Subcutaneous adipose tissue (tissue), 4 donors: ENCODE results near the gene MAST4. TPM values are rescaled to one million over a fixed set of nuclear protein-coding genes. Genes with fewer than 3 reads are reported as not detected.

Experiments used
- total RNA-seq, 4 donors: library from RNA; depleted of rRNA; stranded (reverse); fragments of >200 nt; gene quantifications; one replicate each; pipeline ENCODE4 v1.1.0, GENCODE V29; 2016
- TF ChIP-seq, protein P1 (sequence below): fragments of 450-650 bp; IDR thresholded peaks from one replicate; pipeline ENCODE4 v1.5.1; 2016; ENCODE audit warnings: low read depth, mild to moderate bottlenecking, control low read depth, antibody characterized with exemption, moderate library complexity

The MAST4 gene
- total RNA-seq, 4 donors from 2014 or later, result 35.2 to 60.7 (median 52.9) TPM

DNA sequence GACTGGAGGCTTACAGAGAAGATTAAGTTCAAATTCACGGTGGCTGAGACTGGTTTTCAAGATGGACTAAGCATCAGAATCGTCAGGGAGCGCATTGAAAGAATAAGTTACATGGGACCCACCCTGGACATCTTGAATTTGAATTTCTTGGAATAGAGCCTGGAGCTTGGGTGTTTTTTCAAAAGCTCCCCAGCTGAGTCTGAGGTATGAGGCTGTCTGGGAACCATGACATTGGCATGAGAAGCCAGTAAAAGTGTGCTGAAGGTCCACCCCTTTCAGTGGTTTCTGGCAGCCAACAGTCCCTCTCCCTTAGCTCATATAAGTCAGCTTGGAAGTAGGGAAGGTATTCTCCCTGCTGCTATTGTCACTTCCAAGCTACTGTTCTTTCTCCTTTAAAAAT, 97.8 kb downstream of the MAST4 start:
- TF ChIP-seq, protein P1, sequence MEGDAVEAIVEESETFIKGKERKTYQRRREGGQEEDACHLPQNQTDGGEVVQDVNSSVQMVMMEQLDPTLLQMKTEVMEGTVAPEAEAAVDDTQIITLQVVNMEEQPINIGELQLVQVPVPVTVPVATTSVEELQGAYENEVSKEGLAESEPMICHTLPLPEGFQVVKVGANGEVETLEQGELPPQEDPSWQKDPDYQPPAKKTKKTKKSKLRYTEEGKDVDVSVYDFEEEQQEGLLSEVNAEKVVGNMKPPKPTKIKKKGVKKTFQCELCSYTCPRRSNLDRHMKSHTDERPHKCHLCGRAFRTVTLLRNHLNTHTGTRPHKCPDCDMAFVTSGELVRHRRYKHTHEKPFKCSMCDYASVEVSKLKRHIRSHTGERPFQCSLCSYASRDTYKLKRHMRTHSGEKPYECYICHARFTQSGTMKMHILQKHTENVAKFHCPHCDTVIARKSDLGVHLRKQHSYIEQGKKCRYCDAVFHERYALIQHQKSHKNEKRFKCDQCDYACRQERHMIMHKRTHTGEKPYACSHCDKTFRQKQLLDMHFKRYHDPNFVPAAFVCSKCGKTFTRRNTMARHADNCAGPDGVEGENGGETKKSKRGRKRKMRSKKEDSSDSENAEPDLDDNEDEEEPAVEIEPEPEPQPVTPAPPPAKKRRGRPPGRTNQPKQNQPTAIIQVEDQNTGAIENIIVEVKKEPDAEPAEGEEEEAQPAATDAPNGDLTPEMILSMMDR, result no peak

DNA sequence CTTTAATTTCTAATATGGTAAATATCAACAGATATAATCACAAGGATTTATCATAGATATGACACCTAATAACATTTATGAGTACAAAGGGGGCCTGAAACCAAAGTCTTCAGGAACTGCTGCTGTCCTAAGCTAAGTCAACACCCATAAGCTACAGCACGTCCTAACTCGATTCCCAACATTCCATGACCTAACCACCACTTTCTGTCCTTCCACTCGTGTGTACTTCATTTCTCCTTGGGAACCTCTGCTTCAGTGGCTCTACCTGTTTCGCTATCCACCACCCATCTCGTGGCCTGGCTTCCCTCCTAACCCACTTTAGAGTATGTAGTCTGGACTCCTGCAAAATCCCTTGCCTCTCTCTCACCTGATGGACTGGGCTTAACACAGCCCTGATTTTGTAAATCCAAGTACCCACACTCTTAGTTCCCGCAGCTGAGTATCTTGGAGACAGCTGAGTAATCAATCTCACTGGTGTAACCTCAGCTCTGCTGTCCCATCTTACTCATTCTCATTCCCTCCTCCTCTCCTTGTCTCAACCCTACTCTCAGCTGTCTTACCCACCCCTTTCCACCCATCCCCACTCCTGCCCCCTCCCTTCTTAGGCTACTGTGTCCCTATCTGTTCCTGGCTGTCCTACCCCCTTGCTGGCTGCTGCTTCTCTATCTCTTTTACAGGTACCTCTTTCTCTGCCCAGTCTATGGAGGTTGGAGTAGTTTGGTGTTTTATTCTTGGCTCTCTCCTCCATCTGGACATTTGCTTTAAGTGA, 101.8 kb downstream of the MAST4 start:
- TF ChIP-seq, protein P1, result no peak

DNA sequence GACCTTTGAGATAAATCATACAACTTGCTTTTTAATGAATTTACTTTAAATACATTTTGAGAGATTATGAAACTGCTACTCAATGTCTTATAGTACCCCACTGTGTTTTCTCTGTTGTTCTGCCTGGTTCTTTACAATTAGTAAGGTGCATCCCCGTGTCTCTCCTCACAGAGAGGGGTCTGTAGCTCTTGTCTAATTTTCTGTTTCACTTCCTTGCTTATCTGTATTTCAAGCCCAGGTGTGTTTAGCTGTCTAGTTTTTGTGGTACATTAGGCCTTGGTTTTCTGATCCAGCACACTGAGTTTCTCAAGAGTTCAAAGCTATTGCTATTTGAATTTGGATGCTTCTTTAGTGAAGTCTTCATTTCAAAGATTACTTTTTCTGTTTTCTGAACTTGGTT, 105.1 kb downstream of the MAST4 start:
- TF ChIP-seq, protein P1, result no peak

DNA sequence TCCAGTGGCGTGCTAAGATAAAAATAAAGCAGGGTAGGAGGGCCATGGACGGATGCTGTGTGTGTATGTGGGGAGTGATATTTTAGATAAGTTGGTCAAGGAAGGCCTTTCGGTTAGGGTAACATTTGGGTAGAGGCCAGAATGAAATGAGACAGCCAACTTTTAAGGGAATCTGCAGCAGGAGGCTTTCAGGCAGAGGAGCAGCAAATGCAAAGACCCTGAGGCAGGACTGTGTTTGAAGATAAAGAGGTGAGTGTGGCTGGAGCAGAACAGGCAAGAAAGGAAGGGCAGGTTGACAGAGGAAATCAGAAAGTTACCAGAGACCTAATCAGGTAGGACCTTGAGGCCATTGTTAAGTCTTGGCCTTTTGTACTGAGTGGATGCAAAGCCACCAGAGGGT, 106.2 kb downstream of the MAST4 start:
- TF ChIP-seq, protein P1, result no peak

DNA sequence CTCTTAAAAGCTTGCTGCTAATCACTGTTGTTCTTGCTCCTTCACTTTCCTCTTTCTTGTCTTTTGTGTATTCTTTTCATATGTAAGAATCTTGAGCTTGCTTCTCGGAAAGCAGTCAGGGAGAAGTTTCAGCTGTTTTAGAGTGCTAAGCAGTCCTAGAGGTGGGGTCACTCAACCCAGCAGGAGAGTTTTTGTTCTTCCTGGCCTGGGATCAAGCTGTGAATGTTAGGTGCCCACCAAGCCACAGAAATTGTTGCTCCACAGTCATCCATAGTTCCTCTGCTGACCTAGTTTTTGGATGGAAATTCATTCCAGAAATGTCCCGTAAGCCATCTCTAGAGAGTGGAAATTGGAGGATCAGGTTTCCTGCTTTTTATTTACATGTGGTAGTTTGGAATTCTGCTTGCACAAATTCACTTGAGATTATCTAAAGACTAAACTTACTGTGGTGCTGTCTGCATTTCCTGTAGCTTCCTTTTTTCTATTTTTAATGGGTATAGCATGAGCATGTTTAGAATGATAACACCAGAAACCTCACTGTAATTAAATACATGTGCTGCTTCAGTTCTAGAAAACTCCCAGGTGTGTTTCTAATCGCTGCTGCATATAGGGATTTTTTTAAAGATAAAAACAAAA, 108.7 kb downstream of the MAST4 start:
- TF ChIP-seq, protein P1, result no peak

DNA sequence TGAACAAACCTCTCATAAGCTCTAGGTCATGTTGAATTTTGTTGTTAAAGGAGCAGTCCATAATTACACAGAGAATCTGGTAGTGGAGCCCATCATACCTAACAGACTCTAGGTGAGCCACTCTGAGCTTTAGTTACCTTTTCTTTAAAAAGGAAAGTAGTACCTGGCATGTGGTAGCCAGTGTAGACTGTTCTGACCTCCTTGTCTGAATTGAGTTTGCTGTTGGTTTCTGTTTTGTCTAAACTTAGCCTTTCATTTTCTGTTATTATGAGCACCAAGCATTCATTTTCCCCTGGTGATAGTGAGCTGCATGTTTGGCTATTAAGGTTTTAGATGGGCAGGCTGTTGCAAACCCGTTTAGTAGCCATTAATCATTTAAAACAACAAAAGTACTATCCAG, 112.2 kb downstream of the MAST4 start:
- TF ChIP-seq, protein P1, result no peak

DNA sequence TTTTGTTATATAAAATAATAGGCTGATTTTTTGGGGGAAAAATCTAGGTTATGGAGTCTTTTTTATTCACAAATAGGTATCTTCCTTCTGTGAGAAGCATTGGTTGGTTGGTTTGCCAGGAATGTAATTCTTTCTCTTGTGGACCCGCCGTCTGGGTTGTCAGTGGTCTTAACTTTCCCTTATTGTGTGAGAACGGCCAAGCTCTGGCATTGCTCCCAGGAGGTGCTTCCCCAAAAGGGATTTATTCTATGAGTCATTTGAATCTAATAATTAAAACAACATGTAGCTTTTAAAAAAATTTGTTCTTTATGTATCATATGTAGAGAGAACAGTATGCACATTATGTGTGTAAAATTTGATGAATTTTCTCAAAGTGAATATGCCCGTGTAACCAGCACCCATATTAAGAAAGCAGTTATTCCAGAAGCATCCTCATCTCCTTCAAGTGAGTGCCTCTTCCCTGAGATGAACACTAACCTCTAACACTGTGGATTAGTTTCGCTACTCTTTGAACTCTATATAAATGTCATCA, 114.4 kb downstream of the MAST4 start:
- TF ChIP-seq, protein P1, result no peak
